Stimulated activated CD4-positive, alpha-beta T cell treated with anti-CD3 and anti-CD28 coated beads, Interleukin-2, amount 100 ng/mL, for 24 hours (primary cell): ENCODE data around the gene SLC2A13.
"Not testable (repeated sequence)": the region's sequence is repeated elsewhere in the genome, so short reads cannot be mapped to it uniquely, and the experiment has no call there.

Experiments
- DNase-seq, 2 donors: peaks; one replicate each; pipeline ENCODE4 v3.0.0-alpha.2; 2020

SLC2A13 gene

GRCh38 chr12:39989501-39989900 lies 116.4 kb downstream of the SLC2A13 start:
- no peak for DNase-seq

GRCh38 chr12:39988574-39988973 lies 117.3 kb downstream of the SLC2A13 start:
- DNase-seq, result no peak

GRCh38 chr12:39986674-39987073 lies 119.2 kb downstream of the SLC2A13 start:
- no peak for DNase-seq

GRCh38 chr12:39984670-39985069 lies 121.2 kb downstream of the SLC2A13 start:
- DNase-seq, result no peak

- no peak for DNase-seq
Measured at GRCh38 chr12:39975374-39975918, 130.4 kb downstream of the SLC2A13 start.

- DNase-seq, result no peak
Measured at GRCh38 chr12:39972119-39972518, 133.8 kb downstream of the SLC2A13 start.

GRCh38 chr12:39971348-39971747 lies 134.5 kb downstream of the SLC2A13 start:
- no peak for DNase-seq

GRCh38 chr12:39966721-39967120 lies 139.2 kb downstream of the SLC2A13 start:
- DNase-seq, result no peak

- DNase-seq, result no peak
Measured at GRCh38 chr12:39966256-39966655, 139.6 kb downstream of the SLC2A13 start.

GRCh38 chr12:39959467-39959866 lies 146.4 kb downstream of the SLC2A13 start:
- DNase-seq, result no peak

- DNase-seq, result no peak
Measured at GRCh38 chr12:39959031-39959430, 146.8 kb downstream of the SLC2A13 start.

- peak in 1 of 2 donors; percentile 3 for DNase-seq
Measured at GRCh38 chr12:39958377-39958776, 147.5 kb downstream of the SLC2A13 start.

GRCh38 chr12:39956725-39957124 lies 149.2 kb downstream of the SLC2A13 start:
- no peak for DNase-seq

- DNase-seq, result no peak
Measured at GRCh38 chr12:39946361-39947280, 159.3 kb downstream of the SLC2A13 start.

- DNase-seq, result no peak
Measured at GRCh38 chr12:39937119-39937518, 168.8 kb downstream of the SLC2A13 start.

GRCh38 chr12:39935839-39936238 lies 170.0 kb downstream of the SLC2A13 start:
- no peak for DNase-seq

- no peak for DNase-seq
Measured at GRCh38 chr12:39935275-39935674, 170.6 kb downstream of the SLC2A13 start.

GRCh38 chr12:39931857-39932256 lies 174.0 kb downstream of the SLC2A13 start:
- no peak for DNase-seq

- no peak for DNase-seq
Measured at GRCh38 chr12:39931231-39931630, 174.7 kb downstream of the SLC2A13 start.

GRCh38 chr12:39930101-39930500 lies 175.8 kb downstream of the SLC2A13 start:
- no peak for DNase-seq

GRCh38 chr12:39928181-39928899 lies 177.5 kb downstream of the SLC2A13 start:
- no peak for DNase-seq

- DNase-seq, result no peak
Measured at GRCh38 chr12:39923364-39923763, 182.5 kb downstream of the SLC2A13 start.

- DNase-seq, result not testable (repeated sequence)
Measured at GRCh38 chr12:39922598-39922997, 183.3 kb downstream of the SLC2A13 start.

- DNase-seq, result no peak
Measured at GRCh38 chr12:39920647-39921046, 185.2 kb downstream of the SLC2A13 start.
